B cell (primary cell): ENCODE results near the gene MARK2. TPM values are rescaled to one million over a fixed set of nuclear protein-coding genes. Genes with fewer than 3 reads are reported as not detected.

Experiments
- ATAC-seq: fragments of 200-7000 bp; cut with Tn5 transposase; one replicate; pipeline ENCODE4 v1.10.0; 2021; ENCODE audit warnings: low read depth, mild to moderate bottlenecking, moderate number of reproducible peaks, moderate library complexity
- CTCF ChIA-PET: fragments of 350-600 bp; sonication (Branson Sonifier 250); formaldehyde crosslinking; loops from one replicate; lab custom pipeline; 2021; ENCODE audit warnings: antibody characterized with exemption, inconsistent platforms; lab: Charles Lee
- POLR2A ChIA-PET: fragments of 350-600 bp; sonication (Branson Sonifier 250); formaldehyde crosslinking; loops from one replicate; lab custom pipeline; 2021; ENCODE audit warnings: antibody characterized with exemption; lab: Charles Lee
- DNase-seq: peaks from one replicate; pipeline ENCODE4 v3.0.0; 2013
- H2AFZ ChIP-seq: 2 replicates; pipeline ENCODE4 v1.6.1; 2012; ENCODE audit warnings: mild to moderate bottlenecking, low read depth, low read length; ENCODE audit not compliant: insufficient read depth, poor library complexity, severe bottlenecking
- H3K27ac ChIP-seq, 2 donors: 1 replicate in 1 of 2; 2 replicates in 1 of 2; pipeline ENCODE4 v1.5.1; 2012 to 2013; ENCODE audit warnings: low read length in 2 of 2, mild to moderate bottlenecking in 2 of 2, moderate library complexity in 1 of 2
- H3K27me3 ChIP-seq, 4 experiments: fragments of 200-600 bp in 1 of 4; sonication (generic) in 1 of 4; replicated peaks in 1 of 4; 1 replicate in 2 of 4; 2 replicates in 2 of 4; pipeline versions ENCODE4 v1.6.1 to v1.7.0; 2013 to 2016; ENCODE audit warnings: low read length in 3 of 4, mild to moderate bottlenecking in 2 of 4, mixed read lengths in 1 of 4, moderate library complexity in 1 of 4; ENCODE audit not compliant: insufficient read depth in 4 of 4, control insufficient read depth in 3 of 4; ENCODE audit errors: control extremely low read depth in 1 of 4
- H3K36me3 ChIP-seq, 2 experiments: replicated peaks in 1 of 2; 1 replicate in 1 of 2; 2 replicates in 1 of 2; pipeline versions ENCODE4 v1.6.1 to v1.7.1; 2013; ENCODE audit warnings: low read length in 1 of 2; ENCODE audit not compliant: insufficient read depth in 2 of 2, control insufficient read depth in 1 of 2; ENCODE audit errors: control extremely low read depth in 1 of 2, extremely low read depth in 1 of 2
- H3K4me1 ChIP-seq, 2 donors: fragments of 200-600 bp in 1 of 2; sonication (generic) in 1 of 2; 1 replicate in 1 of 2; 2 replicates in 1 of 2; pipeline versions ENCODE4 v1.5.1 to v1.6.1; 2013 to 2017; ENCODE audit warnings: low read length in 2 of 2; ENCODE audit not compliant: control insufficient read depth in 2 of 2, insufficient read depth in 2 of 2
- H3K4me2 ChIP-seq: replicated peaks from 2 replicates; pipeline ENCODE3; 2012; ENCODE audit warnings: mild to moderate bottlenecking, low read depth, low read length; ENCODE audit not compliant: poor library complexity, severe bottlenecking
- H3K4me3 ChIP-seq, 5 experiments: fragments of 200-600 bp in 1 of 5; sonication (generic) in 1 of 5; 1 replicate in 3 of 5; 2 replicates in 2 of 5; pipeline versions ENCODE4 v1.5.1 to v1.7.0; 2011 to 2016; ENCODE audit warnings: low read length in 4 of 5, mild to moderate bottlenecking in 4 of 5, low read depth in 2 of 5, control low read depth in 1 of 5, moderate library complexity in 1 of 5; ENCODE audit not compliant: insufficient read depth in 1 of 5; ENCODE audit errors: control extremely low read depth in 1 of 5, extremely low read depth in 1 of 5
- H3K79me2 ChIP-seq: fragments of 200-600 bp; sonication (generic); one replicate; pipeline ENCODE4 v1.6.0; 2016; ENCODE audit warnings: low read length; ENCODE audit not compliant: control insufficient read depth, insufficient read depth
- H3K9ac ChIP-seq: fragments of 200-600 bp; sonication (generic); 2 replicates; pipeline ENCODE4 v1.6.1; 2017; ENCODE audit warnings: mild to moderate bottlenecking, low read length, moderate library complexity
- H3K9me3 ChIP-seq, 3 donors: one replicate each; pipeline versions ENCODE4 v1.6.1 to v1.7.1; 2013; ENCODE audit warnings: low read length in 2 of 3; ENCODE audit not compliant: control insufficient read depth in 2 of 3, insufficient read depth in 1 of 3; ENCODE audit errors: control extremely low read depth in 1 of 3
- H4K20me1 ChIP-seq: 2 replicates; pipeline ENCODE4 v1.6.0; 2012; ENCODE audit warnings: mild to moderate bottlenecking, low read length; ENCODE audit not compliant: insufficient read depth, control insufficient read depth, poor library complexity, severe bottlenecking
- H3K27ac Mint-ChIP-seq: one replicate; pipeline ENCODE4 v1.8.0; 2021; ENCODE audit warnings: mixed read lengths
- H3K27me3 Mint-ChIP-seq: one replicate; pipeline ENCODE4 v1.8.0; 2021; ENCODE audit warnings: mixed read lengths
- H3K4me1 Mint-ChIP-seq: one replicate; pipeline ENCODE4 v1.8.0; 2021; ENCODE audit warnings: mixed read lengths
- H3K4me3 Mint-ChIP-seq: one replicate; pipeline ENCODE4 v1.8.0; 2021; ENCODE audit warnings: mixed read lengths
- H3K9me3 Mint-ChIP-seq: one replicate; pipeline ENCODE4 v1.8.0; 2022; ENCODE audit warnings: mixed read lengths; ENCODE audit not compliant: insufficient read depth
- EZH2 ChIP-seq: IDR thresholded peaks from 2 replicates; pipeline ENCODE4 v1.6.1; 2012; ENCODE audit warnings: borderline replicate concordance, low read depth, mild to moderate bottlenecking, moderate library complexity, low read length; ENCODE audit not compliant: insufficient read depth, poor library complexity, severe bottlenecking
- WGBS: methylation state at CpG from one replicate; pipeline ENCODE4 v1.1.5; 2013; ENCODE audit warnings: missing lambda C conversion rate; ENCODE audit not compliant: insufficient coverage; 5-methylcytosine and 5-hydroxymethylcytosine counted together
- intact Hi-C: fragments of 100-400 bp; cut with micrococcal nuclease; formaldehyde crosslinking; loops from one replicate; pipeline ENCODE4 v1.10.0; 2022
- polyA plus RNA-seq: library from polyadenylated mRNA; depleted of rRNA; stranded (reverse); fragments of >200 nt; gene quantifications from 2 replicates; pipeline ENCODE4 v1.2.3, GENCODE V29; 2012
- total RNA-seq, 2 donors: library from RNA; stranded (reverse); fragments of 120-200 nt in 1 of 2; gene quantifications; 1 replicate in 1 of 2; 2 replicates in 1 of 2; pipeline versions ENCODE4 v1.2.3 to v1.2.4, GENCODE V29; 2013 to 2022
- TF ChIP-seq, protein P1 (sequence below): fragments of 200-600 bp; IDR thresholded peaks from one replicate; pipeline ENCODE4 v1.8.0; 2022; ENCODE audit warnings: antibody characterized with exemption, mild to moderate bottlenecking

MARK2 gene
- total and polyA plus RNA-seq, 2 donors (not counting 1 experiment from before 2014, with no cell fraction given): 47.2 to 58.1 TPM

- Mint-ChIP-seq H3K4me3 (peak overlapping the region; percentile 88), H3K9me3 (no peaks in the 10 kb centered on the region), H3K4me1 (peaks cover 63% of the 10 kb centered on the region), H3K27me3 (no peaks in the 10 kb centered on the region), H3K27ac (peak overlapping the region; percentile 83)
- no peak for TF ChIP-seq EZH2
- TF ChIP-seq, protein P1, sequence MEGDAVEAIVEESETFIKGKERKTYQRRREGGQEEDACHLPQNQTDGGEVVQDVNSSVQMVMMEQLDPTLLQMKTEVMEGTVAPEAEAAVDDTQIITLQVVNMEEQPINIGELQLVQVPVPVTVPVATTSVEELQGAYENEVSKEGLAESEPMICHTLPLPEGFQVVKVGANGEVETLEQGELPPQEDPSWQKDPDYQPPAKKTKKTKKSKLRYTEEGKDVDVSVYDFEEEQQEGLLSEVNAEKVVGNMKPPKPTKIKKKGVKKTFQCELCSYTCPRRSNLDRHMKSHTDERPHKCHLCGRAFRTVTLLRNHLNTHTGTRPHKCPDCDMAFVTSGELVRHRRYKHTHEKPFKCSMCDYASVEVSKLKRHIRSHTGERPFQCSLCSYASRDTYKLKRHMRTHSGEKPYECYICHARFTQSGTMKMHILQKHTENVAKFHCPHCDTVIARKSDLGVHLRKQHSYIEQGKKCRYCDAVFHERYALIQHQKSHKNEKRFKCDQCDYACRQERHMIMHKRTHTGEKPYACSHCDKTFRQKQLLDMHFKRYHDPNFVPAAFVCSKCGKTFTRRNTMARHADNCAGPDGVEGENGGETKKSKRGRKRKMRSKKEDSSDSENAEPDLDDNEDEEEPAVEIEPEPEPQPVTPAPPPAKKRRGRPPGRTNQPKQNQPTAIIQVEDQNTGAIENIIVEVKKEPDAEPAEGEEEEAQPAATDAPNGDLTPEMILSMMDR: no peak
- peak overlapping the region; percentile 84 for H3K9ac ChIP-seq
- no peaks in the 10 kb centered on the region for H3K9me3 ChIP-seq
- no peaks in the 10 kb centered on the region for H3K27me3 ChIP-seq
- ChIA-PET POLR2A (interaction anchor here (0.6 to 3.1 kb wide), 5 partner anchors 11 to 390 kb away, joined by 5 to 11 read pairs (median 7); partner anchors contain the start of genes DNAJC4 and NAA40), CTCF (interaction anchor here (1.3 to 7.5 kb wide), 5 partner anchors 49 to 107 kb away, joined by 3 to 254 read pairs (median 5); partner anchors contain the start of gene NAA40)
- DNase-seq (peak; percentile 80), ATAC-seq (no peak)
- peaks cover 38 to 47% of the 10 kb centered on the region in 2 donors for H3K4me1 ChIP-seq
- H4K20me1 ChIP-seq: peaks cover 61% of the 10 kb centered on the region
- 1% methylated on average over 39 of the region's 40 CpGs for WGBS
- H3K36me3 ChIP-seq: peaks cover 10 to 33% of the 10 kb centered on the region in 2 experiments
- H3K79me2 ChIP-seq: peaks cover 62% of the 10 kb centered on the region
- peak overlapping the region; percentile 67 for H2AFZ ChIP-seq
- peak overlapping the region; percentile 73 for H3K4me2 ChIP-seq
- intact Hi-C loops: loop anchor here (1.0 to 10.0 kb wide), 3 partner anchors 147 to 465 kb away; partner anchors contain the start of genes CATSPERZ, ESRRA, OTUB1 and RTN3
- H3K4me3 ChIP-seq: peak overlapping the region; percentile 67 to 94 (median 90)
- H3K27ac ChIP-seq: peak overlapping the region; percentile 58 to 84
Measured at GRCh38 chr11:63839508-63840355, 822 bp downstream of the MARK2 start.
